PC-3 (cell line): Measurements from ENCODE around the gene PLXND1. TPM values are rescaled to one million over a fixed set of nuclear protein-coding genes. Genes with fewer than 3 reads are reported as not detected.
A peak's percentile ranks its signal among the peaks of the same experiment; 100 is the strongest.

Experiments used
- ATAC-seq: fragments of 200-7000 bp; cut with Tn5 transposase; 2 replicates; pipeline ENCODE4 v1.9.1; 2020; ENCODE audit warnings: mild to moderate bottlenecking, moderate library complexity
- BruUV-seq: library from RNA; stranded (reverse); fragments of 400-500 nt; replicated peaks from 2 replicates; lab custom pipeline; 2021; lab: Mats Ljungman, UMichigan
- CTCF ChIA-PET: fragments of 300-600 bp; sonication (Branson Sonifier 250); formaldehyde crosslinking; loops from one replicate; lab custom pipeline; 2022; ENCODE audit warnings: antibody characterized with exemption; lab: Charles Lee
- POLR2A ChIA-PET: fragments of 300-600 bp; sonication (Branson Sonifier 250); formaldehyde crosslinking; loops from one replicate; lab custom pipeline; 2022; ENCODE audit warnings: antibody characterized with exemption; ENCODE audit not compliant: unreplicated experiment; lab: Charles Lee
- DNase-seq: peaks from one replicate; pipeline ENCODE4 v3.0.0-alpha.2; 2015
- H2AFZ ChIP-seq: fragments of 300-600 bp; sonication (generic); 2 replicates; pipeline ENCODE4 v1.6.0; 2016; ENCODE audit warnings: antibody characterized with exemption, low read length
- H3F3A ChIP-seq: fragments of 300-600 bp; sonication (generic); one replicate; pipeline ENCODE4 v1.6.0; 2017; ENCODE audit warnings: antibody characterized with exemption, low read length, control low read depth, mild to moderate bottlenecking; ENCODE audit not compliant: unreplicated experiment
- H3K27ac ChIP-seq: fragments of 300-600 bp; sonication (generic); 2 replicates; pipeline ENCODE4 v1.5.1; 2016; ENCODE audit warnings: mild to moderate bottlenecking, low read length
- H3K27me3 ChIP-seq: fragments of 300-600 bp; sonication (generic); 2 replicates; pipeline ENCODE4 v1.6.1; 2016; ENCODE audit warnings: low read length, mixed read lengths
- H3K36me3 ChIP-seq: fragments of 300-600 bp; sonication (generic); 2 replicates; pipeline ENCODE4 v1.6.1; 2016; ENCODE audit warnings: low read depth, mixed run types, low read length, mixed read lengths
- H3K4me1 ChIP-seq: fragments of 300-600 bp; sonication (generic); 2 replicates; pipeline ENCODE4 v1.5.1; 2016; ENCODE audit warnings: low read length; ENCODE audit not compliant: insufficient read depth
- H3K4me2 ChIP-seq: fragments of 300-600 bp; sonication (generic); 2 replicates; pipeline ENCODE4 v1.6.0; 2016; ENCODE audit warnings: low read length
- H3K4me3 ChIP-seq: fragments of 300-600 bp; sonication (generic); 2 replicates; pipeline ENCODE4 v1.5.1; 2016; ENCODE audit warnings: mild to moderate bottlenecking, low read length, mixed read lengths
- H3K79me2 ChIP-seq: fragments of 300-600 bp; sonication (generic); 2 replicates; pipeline ENCODE4 v1.6.1; 2017; ENCODE audit warnings: low read length, mixed read lengths
- H3K9ac ChIP-seq: fragments of 300-600 bp; sonication (generic); 2 replicates; pipeline ENCODE4 v1.6.0; 2016; ENCODE audit warnings: mild to moderate bottlenecking, low read length
- H3K9me2 ChIP-seq: fragments of 300-600 bp; sonication (generic); replicated peaks from 2 replicates; pipeline ENCODE4 v1.6.1; 2016; ENCODE audit warnings: mixed run types, low read length, mixed read lengths
- H3K9me3 ChIP-seq: fragments of 300-600 bp; sonication (generic); 2 replicates; pipeline ENCODE4 v1.6.1; 2016; ENCODE audit warnings: low read length, mixed read lengths
- H4K20me1 ChIP-seq: fragments of 300-600 bp; sonication (generic); 2 replicates; pipeline ENCODE4 v1.6.1; 2016; ENCODE audit warnings: low read length, mixed read lengths
- CTCF ChIP-seq: fragments of 300-600 bp; sonication (generic); conservative IDR thresholded peaks from 2 replicates; pipeline ENCODE4 v1.5.1; 2017; ENCODE audit warnings: antibody characterized with exemption, low read depth, mild to moderate bottlenecking, low read length
- EZH2 ChIP-seq: fragments of 300-600 bp; sonication (generic); IDR thresholded peaks from one replicate; pipeline ENCODE4 v1.6.1; 2017; ENCODE audit warnings: antibody characterized with exemption, mild to moderate bottlenecking, low read length; ENCODE audit not compliant: unreplicated experiment
- EZH2phosphoT487 ChIP-seq: fragments of 300-600 bp; sonication (generic); IDR thresholded peaks from 2 replicates; pipeline ENCODE4 v1.6.1; 2018; ENCODE audit warnings: mild to moderate bottlenecking, antibody characterized with exemption, low read length, borderline replicate concordance
- intact Hi-C: fragments of 100-400 bp; cut with micrococcal nuclease; formaldehyde crosslinking; loops from 2 replicates; pipeline ENCODE4 v1.9.0; 2023
- total RNA-seq: library from RNA; depleted of rRNA; stranded (reverse); fragments of >200 nt; gene quantifications from 2 replicates; pipeline ENCODE4 v1.2.3, GENCODE V29; 2014

PLXND1 gene
- total RNA-seq, 1 experiment from 2014 or later, result 19.2 TPM

GRCh38 chr3:129636082-129636481 lies 29.6 kb upstream of the PLXND1 start:
- no peak overlapping the region for H3K27ac ChIP-seq
- CTCF ChIA-PET, result no interaction called here

DNA sequence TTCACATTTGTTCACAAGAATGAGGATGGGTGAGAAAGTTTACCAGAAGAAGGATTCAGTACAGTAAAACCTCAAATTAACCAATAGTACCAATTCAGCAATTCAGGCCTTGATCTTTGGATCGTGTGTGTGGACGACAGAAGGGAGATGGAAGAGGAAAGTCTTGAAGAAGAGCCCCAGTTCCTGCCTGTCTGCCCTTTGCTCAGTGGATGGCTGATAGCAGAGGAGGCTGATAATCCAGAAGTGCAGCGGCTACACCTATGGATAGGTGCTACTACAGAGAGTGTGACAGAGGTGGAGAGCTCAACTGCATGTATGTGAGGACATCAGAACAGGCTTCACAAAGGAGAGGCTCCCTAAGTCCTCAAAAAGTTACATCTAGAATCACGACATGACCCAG lies 29.2 kb upstream of the PLXND1 start:
- no peaks in the 10 kb centered on the region for H3K4me1 ChIP-seq
- no peak overlapping the region for H3K27ac ChIP-seq
- no TSS peak for BruUV-seq
- H3K9me3 ChIP-seq, result 0 out of 2 replicates have a peak, but pooled peaks cover 6% of the 10 kb centered on the region
- H3F3A ChIP-seq, result no peaks in the 10 kb centered on the region
- no peak overlapping the region for H3K4me2 ChIP-seq
- H3K27me3 ChIP-seq, result no peaks in the 10 kb centered on the region
- ChIA-PET CTCF (no interaction called here), POLR2A (no interaction called here)
- no peak for DNase-seq
- no peaks in the 10 kb centered on the region for H3K79me2 ChIP-seq
- no peaks in the 10 kb centered on the region for H4K20me1 ChIP-seq
- no peak overlapping the region for H2AFZ ChIP-seq
- ATAC-seq, result no peak
- H3K9me2 ChIP-seq, result no peaks in the 10 kb centered on the region
- no peak overlapping the region for H3K9ac ChIP-seq
- TF ChIP-seq EZH2 (no peak), EZH2phosphoT487 (no peak), CTCF (no peak)
- no peaks in the 10 kb centered on the region for H3K36me3 ChIP-seq
- H3K4me3 ChIP-seq, result no peak overlapping the region
- intact Hi-C loops, result no loop called here

More at GRCh38 chr3:129636082-129636481, 29.6 kb upstream of the PLXND1 start:
- no TSS peak for BruUV-seq
- TF ChIP-seq EZH2phosphoT487, result no peak
- TF ChIP-seq CTCF, result no peak
- TF ChIP-seq EZH2, result no peak
- POLR2A ChIA-PET, result no interaction called here
- Histone ChIP-seq H3K9me2 (no peaks in the 10 kb centered on the region), H4K20me1 (no peaks in the 10 kb centered on the region), H2AFZ (no peak overlapping the region), H3F3A (no peaks in the 10 kb centered on the region), H3K4me1 (no peaks in the 10 kb centered on the region), H3K4me2 (no peak overlapping the region), H3K9ac (no peak overlapping the region), H3K27me3 (no peaks in the 10 kb centered on the region), H3K9me3 (0 out of 2 replicates have a peak, but pooled peaks cover 6% of the 10 kb centered on the region), H3K79me2 (no peaks in the 10 kb centered on the region), H3K36me3 (no peaks in the 10 kb centered on the region), H3K4me3 (no peak overlapping the region)
- intact Hi-C loops, result no loop called here
- DNase-seq (no peak), ATAC-seq (no peak)

DNA sequence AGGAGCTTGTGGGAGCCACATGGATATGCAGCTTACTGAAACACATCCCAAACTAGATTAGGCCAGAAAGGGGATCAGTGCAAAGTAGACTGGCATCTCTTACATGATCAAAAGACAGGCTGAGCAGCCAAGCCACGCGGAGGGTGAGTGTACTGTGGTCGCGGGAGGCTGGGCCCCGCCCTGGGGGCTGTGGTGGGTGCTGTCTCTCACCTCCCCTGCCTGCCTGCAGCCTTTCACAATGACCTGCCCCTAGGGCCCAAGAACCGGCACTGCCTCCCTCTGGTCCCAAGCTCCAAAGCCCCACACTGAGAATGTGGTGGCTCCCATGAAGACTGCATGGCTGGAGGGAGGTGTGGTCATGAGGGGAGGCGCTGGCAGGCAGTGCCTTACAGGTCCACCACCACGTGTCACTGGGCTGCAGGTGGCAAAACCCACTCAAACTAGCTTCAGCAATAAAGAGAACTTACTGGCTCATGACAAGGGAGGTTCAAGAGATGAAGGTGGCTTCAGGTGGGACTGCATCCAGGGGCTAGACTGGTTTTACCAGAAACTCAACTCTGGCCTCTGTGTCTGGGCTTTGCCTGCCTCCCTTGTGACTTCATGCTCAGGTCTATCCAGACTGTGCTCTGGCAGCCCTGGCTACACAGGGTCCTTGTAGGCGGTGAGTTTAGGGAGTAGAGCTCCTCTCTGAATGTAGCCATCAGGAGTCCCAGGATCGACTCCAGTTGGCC lies 27.4 kb upstream of the PLXND1 start:
- Histone ChIP-seq H3K9me3 (0 out of 2 replicates have a peak, but pooled peaks cover 6% of the 10 kb centered on the region), H3K27ac (no peak overlapping the region), H3K9me2 (no peaks in the 10 kb centered on the region), H3K9ac (no peak overlapping the region), H3K79me2 (no peaks in the 10 kb centered on the region), H2AFZ (no peak overlapping the region), H3K36me3 (no peaks in the 10 kb centered on the region), H3F3A (no peaks in the 10 kb centered on the region), H3K4me2 (no peak overlapping the region), H3K27me3 (no peaks in the 10 kb centered on the region), H3K4me3 (no peak overlapping the region), H3K4me1 (no peaks in the 10 kb centered on the region), H4K20me1 (no peaks in the 10 kb centered on the region)
- no TSS peak for BruUV-seq
- peak; percentile 16 for DNase-seq
- no peak for ATAC-seq
- intact Hi-C loops, result no loop called here
- ChIA-PET POLR2A (no interaction called here), CTCF (interaction anchor here (0.6 kb wide), 1 partner anchor 359 kb away, joined by 3 read pairs; no protein-coding TSS in a partner anchor)
- no peak for TF ChIP-seq CTCF
- TF ChIP-seq EZH2phosphoT487, result no peak
- TF ChIP-seq EZH2, result no peak
